Activated naive CD8-positive, alpha-beta T cell treated with anti-CD3 and anti-CD28 coated beads, Interleukin-2, amount 50 U/mL, for 24 hours (primary cell): ENCODE results near the gene APOL1.
"Not testable (repeated sequence)": the region's sequence is repeated elsewhere in the genome, so short reads cannot be mapped to it uniquely, and the experiment has no call there.

ENCODE experiments used
- ATAC-seq: fragments of 150-1000 bp; cut with Tn5 transposase; one replicate; pipeline ENCODE4 v1.10.0; 2021
- DNase-seq: peaks from one replicate; pipeline ENCODE4 v3.0.0; 2021
- H3K27ac Mint-ChIP-seq: one replicate; pipeline ENCODE4 v1.8.0; 2021; ENCODE audit warnings: mild to moderate bottlenecking, mixed read lengths
- H3K27me3 Mint-ChIP-seq: one replicate; pipeline ENCODE4 v1.8.0; 2021; ENCODE audit warnings: mixed read lengths
- H3K36me3 Mint-ChIP-seq: one replicate; pipeline ENCODE4 v1.8.0; 2021; ENCODE audit warnings: low read depth, mixed read lengths
- H3K4me1 Mint-ChIP-seq: one replicate; pipeline ENCODE4 v1.8.0; 2021; ENCODE audit warnings: mixed read lengths
- H3K4me3 Mint-ChIP-seq: one replicate; pipeline ENCODE4 v1.8.0; 2021; ENCODE audit warnings: mild to moderate bottlenecking, moderate library complexity, mixed read lengths
- H3K9me3 Mint-ChIP-seq: one replicate; pipeline ENCODE4 v1.8.0; 2021; ENCODE audit warnings: mixed read lengths

APOL1 gene

GRCh38 chr22:36261675-36262074 is 8.7 kb downstream of the APOL1 start:
- not testable (repeated sequence) for H3K27me3 Mint-ChIP-seq, ATAC-seq, H3K4me3 Mint-ChIP-seq, H3K27ac Mint-ChIP-seq, H3K9me3 Mint-ChIP-seq, DNase-seq
- peaks cover 19% of the 10 kb centered on the region for H3K4me1 Mint-ChIP-seq
- H3K36me3 Mint-ChIP-seq: peaks cover 22% of the 10 kb centered on the region

- Mint-ChIP-seq H3K36me3 (peaks cover 22% of the 10 kb centered on the region), H3K4me1 (peaks cover 19% of the 10 kb centered on the region)
- not testable (repeated sequence) for H3K27me3 Mint-ChIP-seq, DNase-seq, H3K27ac Mint-ChIP-seq, ATAC-seq, H3K9me3 Mint-ChIP-seq, H3K4me3 Mint-ChIP-seq
Observed at GRCh38 chr22:36262307-36262706, 9.4 kb downstream of the APOL1 start.

- Mint-ChIP-seq H3K36me3 (peaks cover 16% of the 10 kb centered on the region), H3K4me1 (peaks cover 13% of the 10 kb centered on the region)
- not testable (repeated sequence) for H3K4me3 Mint-ChIP-seq, H3K9me3 Mint-ChIP-seq, H3K27ac Mint-ChIP-seq, DNase-seq, ATAC-seq, H3K27me3 Mint-ChIP-seq
Observed at GRCh38 chr22:36263216-36263673, 10.3 kb downstream of the APOL1 start.

- H3K4me1 Mint-ChIP-seq, H3K27me3 Mint-ChIP-seq, ATAC-seq, DNase-seq, H3K9me3 Mint-ChIP-seq, H3K4me3 Mint-ChIP-seq, H3K27ac Mint-ChIP-seq: not testable (repeated sequence)
- H3K36me3 Mint-ChIP-seq: peaks cover 14% of the 10 kb centered on the region
Observed at GRCh38 chr22:36263886-36264664, 11.1 kb downstream of the APOL1 start.

- H3K27ac Mint-ChIP-seq: no peak overlapping the region
Observed at GRCh38 chr22:36267058-36267457, 14.1 kb downstream of the APOL1 start.

GRCh38 chr22:36267896-36268485 is 15.1 kb downstream of the APOL1 start:
- H3K4me1 Mint-ChIP-seq: no peaks in the 10 kb centered on the region
- no peak overlapping the region for H3K27ac Mint-ChIP-seq
- no peaks in the 10 kb centered on the region for H3K9me3 Mint-ChIP-seq
- H3K36me3 Mint-ChIP-seq: peaks cover 6% of the 10 kb centered on the region
- no peak overlapping the region for H3K4me3 Mint-ChIP-seq
- ATAC-seq: no peak
- no peaks in the 10 kb centered on the region for H3K27me3 Mint-ChIP-seq
- DNase-seq: no peak

More at GRCh38 chr22:36267058-36267457, 14.1 kb downstream of the APOL1 start:
- peaks cover 9% of the 10 kb centered on the region for H3K36me3 Mint-ChIP-seq
- no peak for DNase-seq
- no peak for ATAC-seq
- no peaks in the 10 kb centered on the region for H3K4me1 Mint-ChIP-seq
- no peaks in the 10 kb centered on the region for H3K9me3 Mint-ChIP-seq
- H3K4me3 Mint-ChIP-seq: no peak overlapping the region
- H3K27me3 Mint-ChIP-seq: no peaks in the 10 kb centered on the region

- DNase-seq, ATAC-seq, H3K36me3 Mint-ChIP-seq, H3K27me3 Mint-ChIP-seq, H3K9me3 Mint-ChIP-seq, H3K27ac Mint-ChIP-seq, H3K4me1 Mint-ChIP-seq, H3K4me3 Mint-ChIP-seq: not testable (repeated sequence)
Observed at GRCh38 chr22:36271231-36271630, 18.3 kb downstream of the APOL1 start.

GRCh38 chr22:36271951-36272350 is 19.0 kb downstream of the APOL1 start:
- DNase-seq, H3K4me3 Mint-ChIP-seq, H3K36me3 Mint-ChIP-seq, H3K9me3 Mint-ChIP-seq, H3K27ac Mint-ChIP-seq, H3K27me3 Mint-ChIP-seq, ATAC-seq: not testable (repeated sequence)
- H3K4me1 Mint-ChIP-seq: peaks cover 10% of the 10 kb centered on the region

- DNase-seq (no peak), ATAC-seq (no peak)
- no peak overlapping the region for H3K27ac Mint-ChIP-seq
Observed at GRCh38 chr22:36274531-36274930, 21.6 kb downstream of the APOL1 start.

GRCh38 chr22:36277482-36278291 is 24.8 kb downstream of the APOL1 start:
- ATAC-seq: peak; percentile 77
- H3K27me3 Mint-ChIP-seq: no peaks in the 10 kb centered on the region
- no peaks in the 10 kb centered on the region for H3K9me3 Mint-ChIP-seq
- peaks cover 27% of the 10 kb centered on the region for H3K4me1 Mint-ChIP-seq
- peak; percentile 67 for DNase-seq
- H3K4me3 Mint-ChIP-seq: no peak overlapping the region
- peaks cover 17% of the 10 kb centered on the region for H3K36me3 Mint-ChIP-seq
- H3K27ac Mint-ChIP-seq: peak overlapping the region; percentile 59

More at GRCh38 chr22:36274531-36274930, 21.6 kb downstream of the APOL1 start:
- no peaks in the 10 kb centered on the region for H3K27me3 Mint-ChIP-seq
- no peaks in the 10 kb centered on the region for H3K9me3 Mint-ChIP-seq
- no peak overlapping the region for H3K4me3 Mint-ChIP-seq
- peaks cover 27% of the 10 kb centered on the region for H3K4me1 Mint-ChIP-seq
- peaks cover 4% of the 10 kb centered on the region for H3K36me3 Mint-ChIP-seq

- DNase-seq (no peak), ATAC-seq (no peak)
- no peaks in the 10 kb centered on the region for H3K9me3 Mint-ChIP-seq
- no peaks in the 10 kb centered on the region for H3K27me3 Mint-ChIP-seq
- H3K36me3 Mint-ChIP-seq: peaks cover 28% of the 10 kb centered on the region
- no peak overlapping the region for H3K4me3 Mint-ChIP-seq
- H3K4me1 Mint-ChIP-seq: peaks cover 25% of the 10 kb centered on the region
- H3K27ac Mint-ChIP-seq: peak overlapping the region; percentile 33
Observed at GRCh38 chr22:36279219-36279666, 26.3 kb downstream of the APOL1 start.

- no peak overlapping the region for H3K4me3 Mint-ChIP-seq
- no peak for DNase-seq
- H3K36me3 Mint-ChIP-seq: peaks cover 31% of the 10 kb centered on the region
- H3K9me3 Mint-ChIP-seq: no peaks in the 10 kb centered on the region
- no peaks in the 10 kb centered on the region for H3K27me3 Mint-ChIP-seq
- peaks cover 23% of the 10 kb centered on the region for H3K4me1 Mint-ChIP-seq
- ATAC-seq: no peak
- H3K27ac Mint-ChIP-seq: no peak overlapping the region
Observed at GRCh38 chr22:36280379-36280778, 27.4 kb downstream of the APOL1 start.

GRCh38 chr22:36281781-36282327 is 28.9 kb downstream of the APOL1 start:
- no peak for ATAC-seq
- Mint-ChIP-seq H3K9me3 (no peaks in the 10 kb centered on the region), H3K27ac (no peak overlapping the region), H3K27me3 (no peaks in the 10 kb centered on the region), H3K4me3 (no peak overlapping the region), H3K4me1 (peaks cover 21% of the 10 kb centered on the region), H3K36me3 (peaks cover 41% of the 10 kb centered on the region)
- no peak for DNase-seq

GRCh38 chr22:36282328-36282831 is 29.4 kb downstream of the APOL1 start:
- Mint-ChIP-seq H3K9me3 (no peaks in the 10 kb centered on the region), H3K4me3 (no peak overlapping the region), H3K4me1 (peaks cover 20% of the 10 kb centered on the region), H3K27me3 (no peaks in the 10 kb centered on the region), H3K27ac (no peak overlapping the region), H3K36me3 (peaks cover 46% of the 10 kb centered on the region)
- ATAC-seq (no peak), DNase-seq (no peak)
